Stimulated activated CD4-positive, alpha-beta T cell treated with anti-CD3 and anti-CD28 coated beads, TNF-alpha, amount 100 ng/mL, for 24 hours (primary cell): Measurements from ENCODE around the gene DEPDC5.

Experiments used
- DNase-seq, 3 experiments: peaks; one replicate each; pipeline ENCODE4 v3.0.0-alpha.2; 2020; ENCODE audit warnings: low read depth in 3 of 3

The DEPDC5 gene

GRCh38 chr22:31852691-31853421 is 99.0 kb downstream of the DEPDC5 start:
- DNase-seq: no peak

GRCh38 chr22:31853736-31854495 is 100.1 kb downstream of the DEPDC5 start:
- no peak for DNase-seq

- no peak for DNase-seq
These were observed 103.4 kb downstream of the DEPDC5 start for GRCh38 chr22:31857247-31857646.

- DNase-seq: peak in 1 of 3 experiments; percentile 14
These were observed 107.5 kb downstream of the DEPDC5 start for GRCh38 chr22:31861226-31861840.

GRCh38 chr22:31866918-31867317 is 113.1 kb downstream of the DEPDC5 start:
- no peak for DNase-seq

- DNase-seq: no peak
These were observed 113.8 kb downstream of the DEPDC5 start for GRCh38 chr22:31867386-31868153.

GRCh38 chr22:31869739-31870138 is 115.9 kb downstream of the DEPDC5 start:
- DNase-seq: no peak

- DNase-seq: no peak
These were observed 117.1 kb downstream of the DEPDC5 start for GRCh38 chr22:31870890-31871289.

- no peak for DNase-seq
These were observed 117.7 kb downstream of the DEPDC5 start for GRCh38 chr22:31871480-31871879.

- no peak for DNase-seq
These were observed 118.4 kb downstream of the DEPDC5 start for GRCh38 chr22:31872209-31872608.

- DNase-seq: no peak
These were observed 121.0 kb downstream of the DEPDC5 start for GRCh38 chr22:31874821-31875220.

GRCh38 chr22:31876156-31876920 is 122.5 kb downstream of the DEPDC5 start:
- no peak for DNase-seq

- no peak for DNase-seq
These were observed 125.8 kb downstream of the DEPDC5 start for GRCh38 chr22:31879585-31879984.

- no peak for DNase-seq
These were observed 127.4 kb downstream of the DEPDC5 start for GRCh38 chr22:31881200-31881599.

GRCh38 chr22:31881865-31882264 is 128.0 kb downstream of the DEPDC5 start:
- DNase-seq: no peak

GRCh38 chr22:31882971-31883370 is 129.2 kb downstream of the DEPDC5 start:
- no peak for DNase-seq

- no peak for DNase-seq
These were observed 130.2 kb downstream of the DEPDC5 start for GRCh38 chr22:31883989-31884388.

- no peak for DNase-seq
These were observed 137.7 kb downstream of the DEPDC5 start for GRCh38 chr22:31891366-31892079.

GRCh38 chr22:31892080-31892433 is 138.2 kb downstream of the DEPDC5 start:
- DNase-seq: no peak

GRCh38 chr22:31893460-31893859 is 139.6 kb downstream of the DEPDC5 start:
- no peak for DNase-seq
